Mononuclear cell (primary cell): ENCODE results near the gene UNC13B. TPM values are rescaled to one million over a fixed set of nuclear protein-coding genes. Genes with fewer than 3 reads are reported as not detected.

Experiments used
- H3K27me3 ChIP-seq: 2 replicates; pipeline ENCODE4 v1.6.0; 2011; ENCODE audit warnings: low read length, control low read depth; ENCODE audit not compliant: insufficient read depth
- H3K4me1 ChIP-seq: 2 replicates; pipeline ENCODE4 v1.5.1; 2011; ENCODE audit warnings: mild to moderate bottlenecking, low read length, control low read depth; ENCODE audit not compliant: insufficient read depth
- H3K4me3 ChIP-seq: 2 replicates; pipeline ENCODE4 v1.5.1; 2011; ENCODE audit warnings: mild to moderate bottlenecking, low read length, moderate library complexity
- H3K9me3 ChIP-seq: 2 replicates; pipeline ENCODE4 v1.5.1; 2011; ENCODE audit warnings: low read depth, mild to moderate bottlenecking, control low read depth, low read length
- total RNA-seq: library from RNA; depleted of rRNA; stranded (reverse); fragments of >200 nt; gene quantifications from one replicate; pipeline ENCODE4 v1.2.3, GENCODE V29; 2012

Gene UNC13B
- total RNA-seq, 1 donor: 0.31 TPM

DNA sequence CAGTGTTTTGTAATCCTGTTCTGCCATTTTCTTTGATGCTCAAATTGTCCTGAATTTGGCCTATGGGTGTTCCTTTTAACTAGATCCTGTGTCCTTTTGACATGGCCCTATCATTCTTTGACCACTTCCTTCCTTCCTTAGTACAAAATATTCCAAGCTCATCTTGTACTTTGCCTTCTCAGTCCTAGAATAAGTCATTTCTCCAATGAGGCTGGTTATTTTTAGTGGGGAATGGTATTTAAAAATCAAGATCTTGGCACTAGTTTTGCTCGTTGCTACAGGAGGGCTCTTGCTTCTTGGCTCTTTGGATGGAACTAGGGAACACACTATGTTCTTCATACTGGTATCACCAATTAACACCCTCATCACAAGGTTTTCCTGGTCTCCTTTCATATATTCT lies 108.1 kb downstream of the UNC13B start:
- Histone ChIP-seq H3K27me3 (peaks cover 4% of the 10 kb centered on the region), H3K9me3 (no peaks in the 10 kb centered on the region), H3K4me1 (no peaks in the 10 kb centered on the region), H3K4me3 (no peak overlapping the region)

DNA sequence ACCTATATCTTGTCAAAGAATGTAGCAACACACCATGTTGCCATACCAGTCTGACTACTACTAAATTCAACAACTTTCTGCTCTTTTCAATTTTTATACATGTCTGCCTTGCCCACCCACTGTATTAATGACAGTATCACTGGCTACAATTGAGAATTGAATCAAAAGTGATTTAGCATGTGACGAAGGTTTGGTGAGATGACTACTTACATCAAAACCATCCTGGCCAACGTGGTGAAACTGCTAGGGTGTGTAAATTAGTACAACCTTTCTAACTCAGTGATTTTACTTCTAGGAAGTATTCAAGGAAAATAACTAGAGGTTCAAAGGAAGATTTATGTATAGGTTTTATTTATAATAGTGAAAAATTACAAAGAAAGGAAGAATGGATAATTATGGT lies 109.8 kb downstream of the UNC13B start:
- H3K9me3 ChIP-seq: no peaks in the 10 kb centered on the region

DNA sequence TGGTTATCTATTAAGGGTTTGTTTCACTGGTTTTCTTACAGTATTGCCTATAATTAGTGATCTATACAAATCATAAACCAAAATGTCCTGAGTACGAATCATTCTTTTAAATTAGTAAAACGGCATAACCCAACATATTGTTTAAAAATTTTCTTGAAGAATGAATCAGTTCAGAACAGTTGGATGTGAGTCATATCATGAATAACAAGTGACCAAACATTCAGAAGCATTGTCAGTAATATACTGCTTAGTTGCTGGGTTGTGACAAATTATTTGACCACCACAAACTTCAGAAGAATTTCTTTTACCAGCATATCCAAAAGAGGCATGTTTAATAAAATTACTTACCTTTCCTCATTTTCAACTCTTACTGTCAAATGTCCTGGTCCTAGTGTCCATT lies 111.2 kb downstream of the UNC13B start:
- no peak overlapping the region for H3K4me3 ChIP-seq
- H3K4me1 ChIP-seq: peaks cover 5% of the 10 kb centered on the region
- H3K9me3 ChIP-seq: no peaks in the 10 kb centered on the region
- peaks cover 4% of the 10 kb centered on the region for H3K27me3 ChIP-seq

More for the DNA sequence above, 109.8 kb downstream of the UNC13B start:
- peaks cover 5% of the 10 kb centered on the region for H3K4me1 ChIP-seq
- no peak overlapping the region for H3K4me3 ChIP-seq
- H3K27me3 ChIP-seq: peaks cover 4% of the 10 kb centered on the region

DNA sequence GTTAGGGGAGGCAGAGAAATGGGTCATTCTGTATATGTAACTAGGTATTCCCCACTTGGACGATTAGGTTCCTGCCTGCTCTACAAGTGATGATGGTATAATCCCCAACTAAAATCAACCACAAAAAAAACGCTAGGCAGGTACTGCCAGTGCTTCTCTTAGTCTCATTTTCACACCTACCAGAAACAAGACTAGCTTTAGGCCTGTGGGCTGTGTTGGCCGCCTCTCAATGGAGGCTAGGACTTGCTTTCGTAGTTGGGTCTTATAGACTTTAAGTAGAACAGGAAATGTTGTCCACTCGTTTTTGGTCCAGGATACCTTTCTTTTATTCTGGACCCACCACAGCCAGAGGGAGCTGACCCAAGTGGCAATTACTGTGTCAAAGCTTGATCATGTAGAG lies 111.8 kb downstream of the UNC13B start:
- Histone ChIP-seq H3K4me3 (no peak overlapping the region), H3K27me3 (peaks cover 4% of the 10 kb centered on the region)

DNA sequence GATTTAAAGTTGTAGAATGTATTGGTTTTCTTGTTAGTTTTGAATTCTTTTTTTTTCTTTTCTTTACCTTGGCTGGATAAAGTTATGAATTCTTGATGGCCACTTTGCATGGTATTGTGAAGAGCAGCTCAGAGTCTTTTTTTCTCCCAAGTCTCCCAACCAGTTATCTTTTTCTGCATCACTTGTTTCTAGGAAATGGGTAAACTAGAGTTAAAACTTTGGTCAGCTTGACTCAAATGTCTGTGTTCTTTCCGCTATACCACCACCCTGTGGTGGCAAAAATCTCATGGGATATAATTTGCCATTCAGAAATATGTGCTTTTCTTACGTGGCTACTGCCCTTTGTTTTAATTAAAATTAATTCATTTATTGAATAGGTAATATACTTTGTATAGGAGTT lies 113.2 kb downstream of the UNC13B start:
- peaks cover 4% of the 10 kb centered on the region for H3K27me3 ChIP-seq
- H3K4me3 ChIP-seq: no peak overlapping the region
- H3K9me3 ChIP-seq: no peaks in the 10 kb centered on the region
- peaks cover 5% of the 10 kb centered on the region for H3K4me1 ChIP-seq

More for the DNA sequence above, 111.8 kb downstream of the UNC13B start:
- Histone ChIP-seq H3K4me1 (peaks cover 5% of the 10 kb centered on the region), H3K9me3 (no peaks in the 10 kb centered on the region)

DNA sequence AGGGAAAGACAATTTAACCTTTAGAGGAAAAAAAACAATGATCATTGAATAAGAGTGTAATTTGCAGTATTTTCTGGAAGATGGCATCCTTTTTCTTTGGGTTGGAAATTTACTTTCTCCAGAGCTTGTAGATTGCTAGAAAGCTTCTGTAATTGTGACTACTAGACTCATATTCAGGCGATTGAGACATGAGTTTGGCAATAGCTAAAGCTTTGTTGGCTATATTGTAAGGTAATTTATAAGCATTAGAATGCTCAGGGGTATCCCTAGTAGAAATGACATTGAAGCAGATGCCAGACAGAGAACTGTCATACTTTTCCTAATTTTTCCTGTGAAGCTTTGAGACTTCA lies 115.3 kb downstream of the UNC13B start:
- peaks cover 5% of the 10 kb centered on the region for H3K4me1 ChIP-seq
- no peaks in the 10 kb centered on the region for H3K27me3 ChIP-seq
- H3K4me3 ChIP-seq: no peak overlapping the region
- no peaks in the 10 kb centered on the region for H3K9me3 ChIP-seq

DNA sequence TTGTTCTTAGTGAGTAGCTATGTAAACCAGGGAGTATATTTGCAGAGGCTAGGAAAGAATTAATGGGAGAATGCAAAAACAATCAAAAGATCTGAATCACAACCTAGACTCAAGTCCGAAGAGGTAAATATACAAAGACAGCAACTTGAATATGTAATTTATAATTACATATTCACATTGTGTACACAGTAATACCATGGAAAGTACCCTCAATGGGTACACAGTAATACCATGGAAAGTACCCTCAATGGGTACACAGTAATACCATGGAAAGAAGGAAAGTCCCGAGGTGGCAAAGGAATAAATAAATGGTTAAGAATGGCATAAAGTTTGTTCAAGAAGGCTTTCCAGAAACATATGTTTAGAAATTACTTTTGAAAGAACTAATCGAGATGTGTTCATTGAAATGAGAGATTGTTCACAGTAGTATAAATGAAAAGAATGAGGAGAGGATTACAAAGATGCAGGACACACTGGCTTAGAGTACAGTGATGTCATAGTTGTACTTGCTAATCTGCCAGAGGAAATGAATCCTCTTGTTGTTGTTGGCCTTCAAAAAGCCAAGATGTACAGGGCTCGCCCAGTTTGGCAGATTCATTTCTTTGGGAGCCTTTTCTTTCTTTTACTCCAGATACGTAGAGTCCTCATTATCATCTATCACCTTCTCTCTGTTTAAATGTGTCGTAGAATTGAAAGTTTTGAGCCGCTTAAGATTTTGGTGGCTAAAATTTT lies 116.0 kb downstream of the UNC13B start:
- Histone ChIP-seq H3K27me3 (no peaks in the 10 kb centered on the region), H3K4me3 (no peak overlapping the region), H3K4me1 (peaks cover 5% of the 10 kb centered on the region), H3K9me3 (no peaks in the 10 kb centered on the region)

DNA sequence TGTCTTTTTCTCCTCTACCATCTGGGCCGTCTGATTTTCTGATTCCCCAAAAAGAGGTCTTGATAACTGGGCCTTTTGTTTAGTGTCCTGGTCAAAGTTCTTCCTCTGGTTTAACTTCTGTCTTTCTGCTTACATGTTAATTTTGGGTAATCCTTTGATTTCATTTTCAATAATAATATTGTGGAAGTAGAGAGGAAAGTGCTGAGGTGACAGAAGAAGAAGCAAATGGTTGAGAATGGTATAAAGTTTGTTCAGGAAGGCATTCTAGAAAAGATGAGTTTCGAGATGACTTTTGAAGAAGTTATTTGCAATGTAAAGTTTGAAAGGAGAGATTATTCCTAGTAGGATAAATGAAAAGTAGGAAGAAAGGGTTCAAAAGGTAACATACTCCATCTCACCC lies 118.1 kb downstream of the UNC13B start:
- Histone ChIP-seq H3K4me3 (no peak overlapping the region), H3K27me3 (no peaks in the 10 kb centered on the region), H3K9me3 (no peaks in the 10 kb centered on the region), H3K4me1 (peaks cover 5% of the 10 kb centered on the region)

DNA sequence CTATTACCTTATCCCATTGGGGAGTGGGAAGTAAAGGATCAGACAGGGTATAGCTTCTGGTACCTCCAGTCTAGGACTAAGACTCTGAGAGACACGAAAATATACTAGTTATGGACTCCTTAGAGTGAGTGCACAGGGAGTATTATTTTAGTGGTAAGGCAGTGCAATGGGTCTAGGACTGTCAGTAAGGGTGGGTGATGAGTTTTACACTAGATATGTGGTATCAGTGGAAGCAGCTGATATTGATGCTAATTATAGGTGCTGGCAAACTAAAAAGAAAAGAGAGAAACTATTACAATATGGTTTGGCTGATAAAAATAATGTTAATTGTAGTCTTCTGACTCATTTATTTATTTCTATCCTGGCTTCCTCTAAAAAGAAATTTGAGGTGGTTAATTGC lies 118.6 kb downstream of the UNC13B start:
- Histone ChIP-seq H3K4me1 (peaks cover 5% of the 10 kb centered on the region), H3K4me3 (no peak overlapping the region), H3K9me3 (no peaks in the 10 kb centered on the region), H3K27me3 (no peaks in the 10 kb centered on the region)

DNA sequence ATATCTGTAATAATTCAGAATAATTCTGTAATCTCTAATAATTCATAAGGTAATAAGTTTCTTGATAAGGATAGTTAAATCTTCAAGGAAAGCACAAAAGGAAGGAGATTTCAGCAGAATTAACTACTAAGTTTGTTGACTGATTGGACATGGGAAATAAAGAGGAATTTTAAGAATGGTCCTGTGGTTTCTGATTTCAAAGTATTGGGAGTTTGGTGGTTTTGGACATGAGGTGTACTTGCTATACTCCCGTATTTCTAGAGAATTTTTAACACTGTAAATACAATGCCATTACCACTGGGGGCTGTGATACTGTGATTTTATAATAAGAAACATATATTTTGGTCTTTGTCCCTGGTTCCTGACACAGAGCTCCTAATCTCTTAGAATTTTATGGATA lies 123.9 kb downstream of the UNC13B start:
- Histone ChIP-seq H3K4me1 (no peaks in the 10 kb centered on the region), H3K4me3 (no peak overlapping the region), H3K27me3 (no peaks in the 10 kb centered on the region)

DNA sequence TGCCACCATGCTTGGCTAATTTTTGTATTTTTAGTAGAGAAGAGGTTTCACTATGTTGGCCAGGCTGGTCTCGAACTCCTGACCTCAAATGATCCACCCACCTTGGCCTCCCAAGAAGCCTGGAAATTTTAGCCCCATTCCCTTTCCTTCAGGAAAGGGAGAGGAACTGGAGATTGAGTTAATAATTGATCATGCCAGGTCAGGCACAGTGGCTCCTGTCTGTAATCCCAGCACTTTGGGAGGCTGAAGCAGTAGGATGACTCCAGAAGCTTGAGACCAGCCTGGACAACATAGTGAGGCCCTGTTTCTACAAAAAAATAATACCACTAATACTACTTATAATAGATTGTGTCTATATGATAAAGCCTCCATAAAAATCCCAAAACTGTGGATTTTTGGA lies 124.6 kb downstream of the UNC13B start:
- no peak overlapping the region for H3K4me3 ChIP-seq
- no peaks in the 10 kb centered on the region for H3K27me3 ChIP-seq
- no peaks in the 10 kb centered on the region for H3K4me1 ChIP-seq
- no peaks in the 10 kb centered on the region for H3K9me3 ChIP-seq

More for the DNA sequence above, 123.9 kb downstream of the UNC13B start:
- no peaks in the 10 kb centered on the region for H3K9me3 ChIP-seq

DNA sequence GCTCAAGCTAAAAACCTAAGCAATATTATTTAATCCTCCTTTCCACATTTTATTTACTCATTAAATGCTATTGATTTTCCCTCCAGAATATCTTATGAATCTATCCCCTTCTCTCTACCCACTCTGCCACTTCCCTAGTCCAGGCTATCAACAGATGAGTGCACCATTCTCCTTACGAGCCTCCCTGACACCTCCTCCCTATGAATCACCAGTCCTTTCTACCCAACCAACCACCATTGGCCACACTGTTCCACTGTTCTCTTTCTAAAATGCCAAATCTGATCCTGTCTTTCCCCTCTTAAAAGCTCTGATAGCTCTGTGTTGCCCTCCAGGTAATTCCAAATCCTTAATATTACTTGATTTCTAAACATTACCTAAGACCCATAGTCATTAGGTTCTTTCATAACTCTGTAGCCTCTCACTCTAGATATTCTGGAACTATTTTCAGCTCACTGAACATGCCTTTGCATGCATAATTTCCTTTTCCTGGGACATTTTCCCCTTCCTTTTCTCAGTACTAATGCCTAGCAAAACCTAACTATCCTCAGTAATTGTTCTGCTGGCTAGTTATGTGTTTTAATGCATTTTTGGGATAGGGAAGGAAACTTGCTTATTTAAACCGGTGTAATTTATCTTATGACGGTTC lies 126.3 kb downstream of the UNC13B start:
- H3K4me1 ChIP-seq: no peaks in the 10 kb centered on the region
- H3K27me3 ChIP-seq: no peaks in the 10 kb centered on the region
- H3K4me3 ChIP-seq: no peak overlapping the region
- no peaks in the 10 kb centered on the region for H3K9me3 ChIP-seq

DNA sequence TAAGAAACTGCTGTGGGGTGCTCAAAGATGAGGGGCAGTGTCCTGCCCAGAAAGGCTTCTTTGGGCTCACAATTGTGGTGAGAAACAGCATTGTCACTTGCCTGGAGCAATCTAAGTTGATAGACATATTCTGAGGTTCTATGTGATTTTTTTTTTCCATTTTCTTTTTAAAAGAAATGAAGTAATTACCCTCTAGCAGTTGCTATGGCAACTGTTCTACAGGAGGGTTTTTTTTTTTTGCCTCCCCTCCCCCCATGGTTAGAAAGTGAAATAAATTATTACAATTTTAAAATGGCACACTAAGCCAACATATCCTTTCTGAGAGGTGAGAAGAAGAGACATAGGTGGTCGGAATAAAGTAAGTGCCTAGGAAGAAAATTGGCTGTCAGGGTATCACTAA lies 127.0 kb downstream of the UNC13B start:
- Histone ChIP-seq H3K4me1 (no peaks in the 10 kb centered on the region), H3K4me3 (no peak overlapping the region), H3K27me3 (no peaks in the 10 kb centered on the region), H3K9me3 (no peaks in the 10 kb centered on the region)

DNA sequence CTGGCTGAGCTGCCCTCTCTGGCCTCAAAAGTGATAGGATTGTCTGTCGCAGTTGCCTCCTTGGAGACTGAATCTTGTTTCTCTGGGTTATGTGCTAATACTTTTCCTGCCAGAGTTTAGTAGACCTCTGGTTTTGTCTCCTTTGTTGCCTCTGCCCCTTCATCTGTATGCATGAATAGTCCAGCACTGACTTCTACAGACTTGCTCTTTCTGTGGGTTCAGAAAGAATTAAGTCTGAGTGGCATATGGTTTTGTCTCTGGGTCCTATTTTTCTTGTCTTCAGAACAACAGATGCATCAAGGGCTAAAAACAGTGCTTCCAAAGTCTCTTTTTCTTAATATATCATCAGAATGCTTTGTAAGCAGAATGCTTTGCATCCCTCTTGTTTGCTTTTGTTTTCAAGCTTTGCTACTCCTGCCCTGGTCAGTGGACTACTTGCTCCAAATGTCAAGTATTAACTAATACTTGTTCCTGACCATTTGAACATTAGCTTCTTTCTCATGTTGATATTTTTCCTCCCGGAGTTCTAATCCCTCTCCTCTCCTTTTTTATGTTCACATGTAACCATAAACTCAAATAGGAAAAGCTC lies 131.7 kb downstream of the UNC13B start:
- no peak overlapping the region for H3K4me3 ChIP-seq
- H3K4me1 ChIP-seq: no peaks in the 10 kb centered on the region
- no peaks in the 10 kb centered on the region for H3K9me3 ChIP-seq
- no peaks in the 10 kb centered on the region for H3K27me3 ChIP-seq

DNA sequence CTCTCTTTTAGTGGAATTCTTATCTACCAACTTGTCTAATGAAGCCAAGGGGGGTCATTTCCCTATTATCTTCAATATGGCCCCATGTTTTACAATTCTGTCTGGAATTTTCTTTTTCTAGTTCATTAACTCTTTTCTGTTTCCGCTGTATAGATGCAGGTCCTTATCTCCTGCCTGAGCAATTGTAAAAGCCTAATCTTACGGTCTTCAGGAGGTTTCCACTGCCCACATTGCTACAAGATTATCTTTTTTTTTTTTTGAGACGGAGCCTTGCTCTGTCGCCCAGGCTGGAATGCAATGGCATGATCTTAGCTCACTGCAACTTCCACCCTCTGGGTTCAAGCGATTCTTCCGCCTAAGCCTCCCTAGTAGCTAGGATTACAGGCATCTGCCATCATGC lies 132.3 kb downstream of the UNC13B start:
- Histone ChIP-seq H3K9me3 (no peaks in the 10 kb centered on the region), H3K27me3 (no peaks in the 10 kb centered on the region), H3K4me3 (no peak overlapping the region), H3K4me1 (no peaks in the 10 kb centered on the region)

DNA sequence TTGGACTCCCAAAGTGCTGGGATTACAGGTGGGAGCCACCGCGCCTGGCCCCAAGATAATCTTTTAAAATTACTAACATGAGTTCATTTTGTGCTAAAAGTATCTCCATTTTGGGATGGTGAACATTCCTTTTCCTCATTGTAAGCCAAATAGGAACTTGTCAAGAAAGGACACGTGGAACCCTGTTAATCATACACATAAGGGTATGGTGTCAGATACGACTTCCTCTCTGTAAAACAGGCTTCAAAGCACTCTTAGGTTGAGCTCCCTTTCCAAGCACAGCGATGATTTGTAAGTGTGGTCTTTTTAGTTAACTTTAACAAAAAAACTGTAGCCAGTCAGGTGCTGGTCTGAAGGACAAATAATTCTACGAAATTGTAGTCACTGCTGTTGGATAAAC lies 132.7 kb downstream of the UNC13B start:
- Histone ChIP-seq H3K27me3 (no peaks in the 10 kb centered on the region), H3K4me1 (no peaks in the 10 kb centered on the region), H3K4me3 (no peak overlapping the region), H3K9me3 (no peaks in the 10 kb centered on the region)
